ENCODE data around the gene TREM1. TPM values are rescaled to one million over a fixed set of nuclear protein-coding genes. Genes with fewer than 3 reads are reported as not detected.

The TREM1 gene
- total RNA-seq, 4 donors from 2014 or later, result 0.63 to 4.5 (median 1.0) TPM; not detected in 1

GRCh38 chr6:41257369-41258195 lies 28.9 kb downstream of the TREM1 start:
- peak in 1 of 2 donors; percentile 21 for DNase-seq

GRCh38 chr6:41256383-41256782 lies 30.1 kb downstream of the TREM1 start:
- Histone ChIP-seq H3K27ac (no peak overlapping the region), H3K4me1 (no peaks in the 10 kb centered on the region), H3K27me3 (no peaks in the 10 kb centered on the region), H3K4me3 (replicated peaks in 1 of 3) (no peak overlapping the region), H3K36me3 (no peaks in the 10 kb centered on the region), H3K9me3 (no peaks in the 10 kb centered on the region)
- no peak for DNase-seq
- intact Hi-C loops (cut with DNase I), result no loop called here
- WGBS, 2 donors, result 100% methylated on average over 1 of the region's 1 CpG
- TF ChIP-seq POLR2A (IDR thresholded peaks at IDR 0.05) (no peak), CTCF (IDR thresholded peaks at IDR 0.05) (no peak)

More at GRCh38 chr6:41257369-41258195, 28.9 kb downstream of the TREM1 start:
- Histone ChIP-seq H3K27me3 (no peaks in the 10 kb centered on the region), H3K4me3 (replicated peaks in 1 of 3) (no peak overlapping the region), H3K9me3 (no peaks in the 10 kb centered on the region), H3K4me1 (no peaks in the 10 kb centered on the region), H3K27ac (no peak overlapping the region), H3K36me3 (no peaks in the 10 kb centered on the region)
- whole genome bisulfite sequencing, 2 donors, result 71 to 83% methylated on average over 2 of the region's 2 CpGs
- intact Hi-C loops (cut with DNase I), result no loop called here
- TF ChIP-seq CTCF (IDR thresholded peaks at IDR 0.05) (no peak), POLR2A (IDR thresholded peaks at IDR 0.05) (no peak)

- Histone ChIP-seq H3K4me3 (replicated peaks in 1 of 3) (no peak overlapping the region), H3K9me3 (no peaks in the 10 kb centered on the region), H3K36me3 (no peaks in the 10 kb centered on the region), H3K4me1 (no peaks in the 10 kb centered on the region), H3K27ac (no peak overlapping the region), H3K27me3 (no peaks in the 10 kb centered on the region)
- 92 to 94% methylated on average over 3 to 5 of the region's 5 CpGs for WGBS, 2 donors
- DNase-seq, result no peak
- TF ChIP-seq POLR2A (IDR thresholded peaks at IDR 0.05) (no peak), CTCF (IDR thresholded peaks at IDR 0.05) (no peak)
- intact Hi-C loops (cut with DNase I), result no loop called here
Observed at GRCh38 chr6:41255638-41256246, 30.7 kb downstream of the TREM1 start.

- TF ChIP-seq CTCF (IDR thresholded peaks at IDR 0.05), result no peak
- no peak for TF ChIP-seq POLR2A (IDR thresholded peaks at IDR 0.05)
- DNase-seq, result no peak
- intact Hi-C loops (cut with DNase I), result no loop called here
- no peaks in the 10 kb centered on the region for H3K36me3 ChIP-seq
- no peaks in the 10 kb centered on the region for H3K27me3 ChIP-seq
- no peak overlapping the region for H3K4me3 ChIP-seq (replicated peaks in 1 of 3)
- no peaks in the 10 kb centered on the region for H3K4me1 ChIP-seq
- H3K9me3 ChIP-seq, result no peaks in the 10 kb centered on the region
- no peak overlapping the region for H3K27ac ChIP-seq
Observed at GRCh38 chr6:41255110-41255509, 31.4 kb downstream of the TREM1 start.
